Glomerular endothelial cell (primary cell): ENCODE results near the gene RTN4R. TPM values are rescaled to one million over a fixed set of nuclear protein-coding genes. Genes with fewer than 3 reads are reported as not detected.

Experiments
- DNase-seq: peaks from one replicate; pipeline ENCODE4 v3.0.0-alpha.2; 2011; ENCODE audit warnings: low read depth, low spot score; ENCODE audit errors: extremely low read depth
- total RNA-seq: library from RNA; depleted of rRNA; stranded (reverse); fragments of >200 nt; gene quantifications from 2 replicates; pipeline ENCODE4 v1.2.3, GENCODE V29; 2015

RTN4R gene
- total RNA-seq, 1 donor from 2014 or later, result 1.8 TPM

GRCh38 chr22:20259327-20259688, 8.8 kb downstream of the RTN4R start:
- DNase-seq, result no peak

GRCh38 chr22:20258584-20259326, 9.4 kb downstream of the RTN4R start:
- no peak for DNase-seq

- DNase-seq, result no peak
Measured at GRCh38 chr22:20258021-20258299, 10.2 kb downstream of the RTN4R start.

GRCh38 chr22:20257212-20258020, 10.7 kb downstream of the RTN4R start:
- no peak for DNase-seq

GRCh38 chr22:20256551-20257211, 11.4 kb downstream of the RTN4R start:
- DNase-seq, result no peak

- DNase-seq, result no peak
Measured at GRCh38 chr22:20256027-20256426, 12.1 kb downstream of the RTN4R start.

GRCh38 chr22:20254975-20255946, 12.9 kb downstream of the RTN4R start:
- no peak for DNase-seq

- DNase-seq, result no peak
Measured at GRCh38 chr22:20253161-20253560, 15.0 kb downstream of the RTN4R start.

GRCh38 chr22:20251981-20252380, 16.1 kb downstream of the RTN4R start:
- DNase-seq, result no peak

GRCh38 chr22:20251491-20251890, 16.6 kb downstream of the RTN4R start:
- DNase-seq, result no peak

- no peak for DNase-seq
Measured at GRCh38 chr22:20249797-20250354, 18.2 kb downstream of the RTN4R start.

GRCh38 chr22:20248461-20248978, 19.6 kb downstream of the RTN4R start:
- no peak for DNase-seq

- DNase-seq, result no peak
Measured at GRCh38 chr22:20247608-20248171, 20.4 kb downstream of the RTN4R start.

GRCh38 chr22:20247010-20247505, 21.1 kb downstream of the RTN4R start:
- no peak for DNase-seq

GRCh38 chr22:20246368-20247009, 21.6 kb downstream of the RTN4R start:
- DNase-seq, result no peak

- DNase-seq, result no peak
Measured at GRCh38 chr22:20245577-20246367, 22.3 kb downstream of the RTN4R start.

GRCh38 chr22:20244691-20245576, 23.2 kb downstream of the RTN4R start:
- no peak for DNase-seq
